ENCODE data around the gene TEKT4.
"Not testable (repeated sequence)": the region's sequence is repeated elsewhere in the genome, so short reads cannot be mapped to it uniquely, and the experiment has no call there.

Gene TEKT4

GRCh38 chr2:94875820-94876522 lies 4.7 kb downstream of the TEKT4 start:
- no peak for DNase-seq

DNA sequence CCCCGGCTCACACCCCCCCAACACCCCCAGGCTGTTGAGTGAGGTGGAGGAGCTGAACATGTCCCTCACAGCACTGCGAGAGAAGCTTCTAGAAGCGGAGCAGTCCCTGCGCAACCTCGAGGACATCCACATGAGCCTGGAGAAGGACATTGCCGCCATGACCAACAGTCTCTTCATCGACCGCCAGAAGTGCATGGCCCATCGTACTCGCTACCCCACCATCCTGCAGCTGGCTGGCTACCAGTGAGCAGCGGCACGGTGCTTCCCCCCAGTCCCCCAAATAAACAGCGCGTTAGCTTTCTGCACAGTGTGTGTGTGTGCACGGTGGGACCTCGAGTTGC lies 5.3 kb downstream of the TEKT4 start:
- no peak for DNase-seq

DNA sequence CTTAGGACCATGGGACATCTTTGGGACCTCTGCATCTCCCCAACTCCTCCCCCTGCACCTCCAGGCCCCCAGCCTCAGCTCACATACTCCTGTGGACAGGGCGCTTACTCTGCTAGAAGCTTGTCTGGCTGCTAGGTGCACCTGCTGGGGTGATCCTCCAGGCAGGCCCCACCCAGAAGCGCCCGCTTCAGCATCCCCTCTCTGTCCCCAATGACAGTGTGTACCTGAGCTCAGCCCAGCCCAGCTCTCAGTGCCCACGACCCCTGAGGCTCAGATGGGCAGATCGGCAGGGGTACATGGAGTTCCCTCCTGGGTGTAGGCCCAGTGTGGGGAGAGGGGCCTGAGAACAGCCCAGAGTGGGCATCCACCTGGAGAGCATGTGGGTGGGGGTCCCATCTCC lies 5.9 kb downstream of the TEKT4 start:
- DNase-seq: no peak

DNA sequence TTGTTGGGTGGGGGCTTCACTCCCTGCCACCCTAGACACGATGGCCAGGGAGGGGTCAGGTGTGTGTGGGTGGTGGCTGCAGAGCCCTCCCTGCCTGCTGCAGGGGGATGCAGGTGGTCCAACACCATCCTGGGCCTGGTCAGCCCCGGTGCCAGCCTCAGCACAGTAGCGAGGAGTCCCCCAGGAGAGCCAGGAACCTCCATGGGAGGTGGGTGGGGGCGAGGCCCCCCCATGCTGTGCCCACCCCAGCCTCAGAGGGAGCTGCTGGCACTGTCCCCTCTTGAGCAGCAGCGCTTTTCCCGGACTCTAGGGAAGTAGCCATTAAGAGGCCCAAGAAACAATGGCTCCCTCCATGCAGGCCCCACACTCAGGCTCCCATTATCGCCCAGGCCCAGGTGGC lies 7.3 kb downstream of the TEKT4 start:
- not testable (repeated sequence) for DNase-seq

- no peak for DNase-seq
Observed at GRCh38 chr2:94879314-94879981, 8.2 kb downstream of the TEKT4 start.

DNA sequence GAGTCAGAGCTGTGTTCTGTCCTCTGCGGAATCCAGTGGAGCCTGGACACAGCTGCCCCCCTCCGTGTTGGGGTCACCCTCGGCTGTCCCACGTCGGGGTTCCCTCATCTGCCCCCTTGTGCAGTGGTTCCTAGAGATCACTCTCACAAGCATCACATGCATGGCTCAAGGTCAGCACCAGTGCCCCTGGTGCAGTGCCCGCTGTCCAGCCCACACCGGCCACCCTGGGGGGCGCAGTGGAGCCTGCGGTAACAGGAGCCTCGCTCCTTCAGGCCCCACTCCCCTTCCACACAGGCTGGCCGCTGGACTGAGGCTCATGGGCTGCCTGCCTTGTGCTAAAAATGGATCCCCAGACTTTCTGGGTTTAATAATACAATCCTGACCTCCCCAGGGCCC lies 8.8 kb downstream of the TEKT4 start:
- DNase-seq: no peak

- DNase-seq: no peak
Observed at GRCh38 chr2:94880507-94880906, 9.3 kb downstream of the TEKT4 start.

DNA sequence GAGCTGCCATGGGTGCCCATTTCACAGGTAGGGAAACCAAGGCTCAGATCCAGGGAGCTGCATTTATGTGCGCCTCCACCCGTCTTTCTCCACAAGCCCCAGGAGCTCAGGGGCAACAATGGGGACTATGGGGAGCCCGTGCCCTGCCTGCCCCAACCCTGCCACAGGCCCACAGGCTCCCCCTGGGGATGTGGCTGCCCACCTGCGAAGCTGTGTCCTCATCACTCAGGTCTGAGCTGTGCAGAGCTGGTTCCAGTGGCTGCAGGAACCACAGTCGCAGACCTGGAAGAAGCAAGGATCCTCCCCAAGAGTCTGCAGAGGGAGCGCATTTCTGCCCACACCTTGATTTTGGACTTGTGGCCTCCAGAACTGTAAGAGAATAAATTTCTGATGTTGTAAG lies 9.8 kb downstream of the TEKT4 start:
- DNase-seq: no peak

- DNase-seq: no peak
Observed at GRCh38 chr2:94890234-94890633, 19.0 kb downstream of the TEKT4 start.

GRCh38 chr2:94895273-94895672 lies 24.0 kb downstream of the TEKT4 start:
- not testable (repeated sequence) for DNase-seq

GRCh38 chr2:94906976-94907375 lies 35.7 kb downstream of the TEKT4 start:
- DNase-seq: not testable (repeated sequence)

GRCh38 chr2:94923196-94923595 lies 52.0 kb downstream of the TEKT4 start:
- no peak for DNase-seq

DNA sequence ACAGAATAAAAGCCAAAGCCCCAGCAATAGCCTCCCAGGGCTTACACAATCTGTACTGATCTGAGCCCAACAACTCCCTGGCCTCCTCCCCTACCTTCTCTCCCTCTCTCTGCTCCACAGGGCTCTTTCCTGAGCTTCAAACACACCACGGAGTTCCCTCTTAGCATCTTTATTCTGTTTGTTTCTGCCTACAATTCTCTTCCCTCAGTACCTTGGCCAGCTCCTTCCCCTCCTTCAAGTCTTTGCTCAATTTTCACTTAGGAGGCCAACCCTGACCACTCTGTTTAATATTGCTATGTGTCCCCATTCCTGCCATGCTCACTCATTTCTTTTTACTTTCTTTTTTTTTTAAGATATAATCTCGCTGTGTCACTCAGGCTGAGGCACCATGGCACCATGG lies 53.8 kb downstream of the TEKT4 start:
- not testable (repeated sequence) for DNase-seq
